Vagina (tissue), 2 donors: Measurements from ENCODE around the gene GPI. TPM values are rescaled to one million over a fixed set of nuclear protein-coding genes. Genes with fewer than 3 reads are reported as not detected.

Source experiments
- DNase-seq, 2 donors: peaks; one replicate each; pipeline ENCODE4 v3.0.0-alpha.2; 2017; ENCODE audit errors: extremely low spot score in 2 of 2
- H3K27ac ChIP-seq: fragments of 200-600 bp; sonication (generic); one replicate; pipeline ENCODE4 v1.5.1; 2019
- H3K27me3 ChIP-seq: fragments of 200-600 bp; sonication (generic); one replicate; pipeline ENCODE4 v1.5.1; 2019
- H3K36me3 ChIP-seq, 2 donors: fragments of 200-600 bp; sonication (generic); one replicate each; pipeline ENCODE4 v1.5.1; 2017 to 2019
- H3K4me1 ChIP-seq: fragments of 200-600 bp; sonication (generic); one replicate; pipeline ENCODE4 v1.5.1; 2019
- H3K4me3 ChIP-seq, 2 donors: fragments of 200-600 bp; sonication (generic); 1 replicate in 1 of 2; 2 replicates in 1 of 2; pipeline ENCODE4 v1.5.1; 2016 to 2019
- H3K9me3 ChIP-seq: fragments of 200-600 bp; sonication (generic); one replicate; pipeline ENCODE4 v1.5.1; 2019
- POLR2A ChIP-seq, 2 donors: fragments of 450-650 bp; IDR thresholded peaks; one replicate each; pipeline ENCODE4 v1.6.1; 2017; ENCODE audit warnings: antibody characterized with exemption in 2 of 2, mild to moderate bottlenecking in 2 of 2, moderate library complexity in 2 of 2
- POLR2AphosphoS5 ChIP-seq, 2 donors: sonication (generic); formaldehyde crosslinking; IDR thresholded peaks; one replicate each; pipeline ENCODE4 v1.9.0; 2017; ENCODE audit warnings: antibody characterized with exemption in 2 of 2, mild to moderate bottlenecking in 2 of 2, low read depth in 1 of 2; ENCODE audit not compliant: insufficient read depth in 1 of 2
- intact Hi-C: fragments of 100-400 bp; cut with DNase I; formaldehyde crosslinking; loops from one replicate; pipeline ENCODE4 v1.15.1; 2023
- total RNA-seq: library from RNA; depleted of rRNA; stranded (reverse); fragments of >200 nt; gene quantifications from one replicate; pipeline ENCODE4 v1.2.3, GENCODE V29; 2016
- TF ChIP-seq, protein P1 (sequence below), 3 experiments: fragments of 450-650 bp in 2 of 3; fragments of 200-600 bp in 1 of 3; sonication (generic) in 1 of 3; IDR thresholded peaks; one replicate each; pipeline ENCODE4 v1.5.1; 2017 to 2019; ENCODE audit warnings: antibody characterized with exemption in 3 of 3, mild to moderate bottlenecking in 2 of 3, moderate library complexity in 2 of 3

The GPI gene
- total RNA-seq, 1 donor from 2014 or later: 201 TPM

DNA sequence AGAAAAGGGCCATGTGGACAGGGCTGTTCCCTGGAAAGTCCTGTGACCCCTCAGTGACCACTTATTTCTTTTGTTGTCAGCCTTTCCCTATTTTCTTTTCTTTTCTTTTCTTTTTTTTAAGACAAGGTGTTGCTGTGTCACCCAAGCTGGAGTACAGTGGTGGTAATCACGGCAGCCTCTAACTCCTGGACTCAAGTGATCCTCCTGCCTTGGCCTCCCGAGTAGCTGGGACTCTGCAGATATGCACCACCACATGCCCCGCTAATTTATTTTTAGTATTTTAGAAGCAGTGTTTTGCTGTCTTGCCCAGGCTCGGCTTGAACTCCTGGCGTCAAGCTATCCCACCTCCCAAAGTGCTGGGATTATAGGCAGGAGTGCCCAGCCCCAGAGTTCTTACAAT is 1.1 kb upstream of the GPI start:
- TF ChIP-seq POLR2A (IDR thresholded peaks at IDR 0.05) (no peak), POLR2AphosphoS5 (IDR thresholded peaks at IDR 0.05; ENCODE audit: insufficient read depth in 1 of 2, low read depth in 1 of 2) (no peak)
- TF ChIP-seq, protein P1, sequence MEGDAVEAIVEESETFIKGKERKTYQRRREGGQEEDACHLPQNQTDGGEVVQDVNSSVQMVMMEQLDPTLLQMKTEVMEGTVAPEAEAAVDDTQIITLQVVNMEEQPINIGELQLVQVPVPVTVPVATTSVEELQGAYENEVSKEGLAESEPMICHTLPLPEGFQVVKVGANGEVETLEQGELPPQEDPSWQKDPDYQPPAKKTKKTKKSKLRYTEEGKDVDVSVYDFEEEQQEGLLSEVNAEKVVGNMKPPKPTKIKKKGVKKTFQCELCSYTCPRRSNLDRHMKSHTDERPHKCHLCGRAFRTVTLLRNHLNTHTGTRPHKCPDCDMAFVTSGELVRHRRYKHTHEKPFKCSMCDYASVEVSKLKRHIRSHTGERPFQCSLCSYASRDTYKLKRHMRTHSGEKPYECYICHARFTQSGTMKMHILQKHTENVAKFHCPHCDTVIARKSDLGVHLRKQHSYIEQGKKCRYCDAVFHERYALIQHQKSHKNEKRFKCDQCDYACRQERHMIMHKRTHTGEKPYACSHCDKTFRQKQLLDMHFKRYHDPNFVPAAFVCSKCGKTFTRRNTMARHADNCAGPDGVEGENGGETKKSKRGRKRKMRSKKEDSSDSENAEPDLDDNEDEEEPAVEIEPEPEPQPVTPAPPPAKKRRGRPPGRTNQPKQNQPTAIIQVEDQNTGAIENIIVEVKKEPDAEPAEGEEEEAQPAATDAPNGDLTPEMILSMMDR (IDR thresholded peaks at IDR 0.05): no peak
- Histone ChIP-seq H3K36me3 (peaks cover 0 to 17% of the 10 kb centered on the region in 2 donors), H3K27me3 (no peaks in the 10 kb centered on the region), H3K4me3 (no peak overlapping the region), H3K9me3 (no peaks in the 10 kb centered on the region), H3K27ac (no peak overlapping the region), H3K4me1 (peaks cover 35% of the 10 kb centered on the region)
- intact Hi-C loops: no loop called here
- no peak for DNase-seq

DNA sequence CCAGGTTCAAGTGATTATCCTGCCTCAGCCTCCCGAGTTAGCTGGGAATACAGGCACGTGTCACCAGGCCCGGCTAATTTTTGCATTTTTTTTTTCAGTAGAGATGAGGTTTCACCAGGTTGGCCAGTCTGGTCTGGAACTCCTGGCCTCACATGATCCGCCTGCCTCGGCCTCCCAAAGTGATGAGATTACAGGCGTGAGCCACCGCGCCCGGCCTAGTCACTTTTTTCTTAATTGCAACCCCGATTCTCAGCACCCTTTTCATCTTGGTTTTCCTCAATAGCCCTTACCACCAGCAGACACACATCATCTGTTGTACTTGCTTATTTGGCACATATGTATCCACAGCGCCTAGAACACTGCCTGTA is 550 bp upstream of the GPI start:
- Histone ChIP-seq H3K27me3 (no peaks in the 10 kb centered on the region), H3K4me3 (peak overlapping the region; percentile 72 to 93), H3K27ac (peak overlapping the region; percentile 70), H3K36me3 (peaks cover 0 to 23% of the 10 kb centered on the region in 2 donors), H3K9me3 (no peaks in the 10 kb centered on the region), H3K4me1 (peaks cover 32% of the 10 kb centered on the region)
- TF ChIP-seq POLR2AphosphoS5 (IDR thresholded peaks at IDR 0.05; ENCODE audit: insufficient read depth in 1 of 2, low read depth in 1 of 2) (no peak), POLR2A (IDR thresholded peaks at IDR 0.05) (no peak)
- TF ChIP-seq, protein P1 (IDR thresholded peaks at IDR 0.05): no peak
- DNase-seq: no peak
- intact Hi-C loops: no loop called here

DNA sequence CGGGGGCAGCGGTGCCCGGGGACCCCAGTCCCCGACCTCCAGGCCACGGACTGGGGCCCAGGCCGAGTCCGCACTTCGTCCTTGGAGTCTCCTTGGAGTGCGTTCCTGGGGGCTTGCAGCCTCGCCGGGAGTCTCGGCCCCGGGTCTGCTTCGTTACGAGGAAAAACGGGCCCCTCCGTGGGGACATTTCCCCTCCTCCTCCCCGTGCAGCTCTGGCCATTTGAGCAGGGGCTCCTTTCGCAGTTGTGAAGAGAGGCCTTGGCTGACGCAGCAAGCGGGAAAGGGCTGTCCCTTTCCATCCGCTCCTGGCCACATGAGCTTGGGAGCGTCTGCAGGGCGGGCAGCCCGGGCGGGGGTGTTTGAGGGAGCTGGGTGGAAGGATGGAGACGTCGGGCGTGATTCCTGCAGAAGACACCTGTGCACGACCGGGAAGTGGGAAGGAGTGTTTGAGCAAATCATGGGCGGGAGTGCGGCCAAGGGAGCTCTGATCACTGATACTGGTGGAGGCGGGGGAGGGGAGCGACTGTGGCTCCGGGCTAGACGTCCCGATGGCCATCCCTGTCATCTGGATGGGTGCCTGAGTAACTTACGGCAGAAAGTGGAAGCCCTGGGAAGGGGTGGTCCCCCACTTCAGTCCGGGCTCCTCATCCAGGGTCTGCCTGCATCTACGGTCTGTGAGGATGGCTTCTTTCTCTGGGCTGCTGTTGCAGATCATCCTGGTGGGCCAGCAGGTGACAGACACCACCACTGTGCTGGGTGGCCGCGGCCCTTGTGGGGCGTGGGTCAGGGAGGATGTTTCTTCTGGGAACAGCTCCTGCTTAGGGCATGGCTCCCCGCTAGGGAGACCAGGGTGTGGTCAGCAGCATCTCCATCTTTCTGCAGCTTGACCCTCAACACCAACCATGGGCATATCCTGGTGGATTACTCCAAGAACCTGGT is 736 bp downstream of the GPI start:
- TF ChIP-seq, protein P1 (IDR thresholded peaks at IDR 0.05): no peak
- no peak for TF ChIP-seq POLR2AphosphoS5 (IDR thresholded peaks at IDR 0.05; ENCODE audit: insufficient read depth in 1 of 2, low read depth in 1 of 2)
- TF ChIP-seq POLR2A (IDR thresholded peaks at IDR 0.05): no peak
- Histone ChIP-seq H3K4me3 (peak overlapping the region; percentile 72 to 93), H3K9me3 (no peaks in the 10 kb centered on the region), H3K4me1 (peaks cover 26% of the 10 kb centered on the region), H3K27ac (peak overlapping the region; percentile 70), H3K36me3 (peaks cover 0 to 33% of the 10 kb centered on the region in 2 donors), H3K27me3 (no peaks in the 10 kb centered on the region)
- DNase-seq: no peak
- intact Hi-C loops: no loop called here

DNA sequence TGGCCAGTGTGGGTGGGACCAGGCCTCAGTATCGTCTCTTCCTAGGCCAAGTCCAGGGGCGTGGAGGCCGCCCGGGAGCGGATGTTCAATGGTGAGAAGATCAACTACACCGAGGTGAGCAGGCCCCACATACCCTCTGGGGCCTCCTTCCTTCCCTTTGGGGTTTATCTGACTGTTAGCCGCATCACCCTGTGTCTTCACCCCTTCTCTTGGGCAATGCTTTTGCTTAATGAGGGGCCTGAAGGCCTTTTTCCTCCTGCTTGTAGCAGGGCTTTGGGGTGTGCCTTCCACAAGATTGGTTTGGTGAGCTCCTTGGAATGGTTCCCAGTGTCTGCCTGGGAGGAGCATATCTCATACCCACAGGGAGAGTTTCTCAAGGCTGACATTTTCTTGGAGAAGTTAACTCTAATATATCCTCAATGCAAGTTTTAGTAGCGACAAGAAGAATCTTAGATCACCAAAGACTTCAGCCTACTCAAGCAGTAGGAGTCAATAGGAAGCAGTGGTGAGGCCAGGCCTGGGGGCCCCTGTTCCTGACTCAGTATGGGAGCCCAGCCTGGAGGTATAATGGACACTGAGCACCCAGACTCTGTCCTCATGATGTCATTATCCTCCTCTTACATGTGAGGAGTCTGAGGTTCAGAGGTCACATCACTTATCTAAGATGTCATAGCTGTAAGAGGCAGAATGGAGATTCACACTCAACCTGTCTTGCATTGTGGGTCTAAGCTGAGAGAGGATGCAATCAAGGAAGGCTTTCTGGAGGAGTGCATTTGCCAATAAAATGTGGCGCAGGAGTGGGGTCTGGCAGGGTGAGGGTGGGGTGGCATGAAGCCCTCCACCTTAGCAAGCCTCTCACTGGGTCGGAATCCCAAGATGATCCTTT is 2.0 kb downstream of the GPI start:
- intact Hi-C loops: no loop called here
- H3K4me3 ChIP-seq: no peak overlapping the region
- no peaks in the 10 kb centered on the region for H3K27me3 ChIP-seq

More for the DNA sequence above, 2.0 kb downstream of the GPI start:
- Histone ChIP-seq H3K36me3 (peaks cover 0 to 37% of the 10 kb centered on the region in 2 donors), H3K27ac (no peak overlapping the region), H3K4me1 (peaks cover 26% of the 10 kb centered on the region), H3K9me3 (no peaks in the 10 kb centered on the region)
- no peak for DNase-seq
- TF ChIP-seq POLR2AphosphoS5 (IDR thresholded peaks at IDR 0.05; ENCODE audit: insufficient read depth in 1 of 2, low read depth in 1 of 2) (no peak), POLR2A (IDR thresholded peaks at IDR 0.05) (no peak)
- TF ChIP-seq, protein P1 (IDR thresholded peaks at IDR 0.05): no peak
